ENCODE data around the gene LRP3.
"Not testable (repeated sequence)": the region's sequence is repeated elsewhere in the genome, so short reads cannot be mapped to it uniquely, and the experiment has no call there.

Gene LRP3

GRCh38 chr19:33202546-33203507 lies 8.7 kb downstream of the LRP3 start:
- no peak for DNase-seq (ENCODE audit: low read depth)

GRCh38 chr19:33203529-33203928 lies 9.4 kb downstream of the LRP3 start:
- DNase-seq (ENCODE audit: low read depth): no peak

- DNase-seq (ENCODE audit: low read depth): no peak
Measured at GRCh38 chr19:33204136-33204973, 10.2 kb downstream of the LRP3 start.

GRCh38 chr19:33205110-33205509 lies 11.0 kb downstream of the LRP3 start:
- no peak for DNase-seq (ENCODE audit: low read depth)

- DNase-seq (ENCODE audit: low read depth): no peak
Measured at GRCh38 chr19:33205531-33206260, 11.6 kb downstream of the LRP3 start.

GRCh38 chr19:33206261-33207039 lies 12.3 kb downstream of the LRP3 start:
- DNase-seq (ENCODE audit: low read depth): no peak

- DNase-seq (ENCODE audit: low read depth): no peak
Measured at GRCh38 chr19:33207040-33207620, 13.0 kb downstream of the LRP3 start.

- no peak for DNase-seq (ENCODE audit: low read depth)
Measured at GRCh38 chr19:33207903-33208302, 13.8 kb downstream of the LRP3 start.

GRCh38 chr19:33208371-33208895 lies 14.3 kb downstream of the LRP3 start:
- no peak for DNase-seq (ENCODE audit: low read depth)

- no peak for DNase-seq (ENCODE audit: low read depth)
Measured at GRCh38 chr19:33208904-33209849, 15.0 kb downstream of the LRP3 start.

- DNase-seq (ENCODE audit: low read depth): not testable (repeated sequence)
Measured at GRCh38 chr19:33209850-33210230, 15.7 kb downstream of the LRP3 start.

- DNase-seq (ENCODE audit: low read depth): no peak
Measured at GRCh38 chr19:33210266-33210940, 16.3 kb downstream of the LRP3 start.

GRCh38 chr19:33211794-33212435 lies 17.8 kb downstream of the LRP3 start:
- no peak for DNase-seq (ENCODE audit: low read depth)

GRCh38 chr19:33212436-33213172 lies 18.5 kb downstream of the LRP3 start:
- no peak for DNase-seq (ENCODE audit: low read depth)

- peak; percentile 58 for DNase-seq (ENCODE audit: low read depth)
Measured at GRCh38 chr19:33214596-33214995, 20.5 kb downstream of the LRP3 start.

GRCh38 chr19:33215438-33216197 lies 21.5 kb downstream of the LRP3 start:
- no peak for DNase-seq (ENCODE audit: low read depth)

- DNase-seq (ENCODE audit: low read depth): no peak
Measured at GRCh38 chr19:33216198-33216830, 22.2 kb downstream of the LRP3 start.

Measured in iris pigment epithelial cell (primary cell).